ENCODE data around the gene PRG3. TPM values are rescaled to one million over a fixed set of nuclear protein-coding genes. Genes with fewer than 3 reads are reported as not detected.

The PRG3 gene
- total and polyA plus RNA-seq, 9 of the 15 experiments (the other 6 are each of a cell fraction or from before 2014, with no cell fraction given): 0.18 to 0.55 (median 0.38) TPM; not detected in 6

GRCh38 chr11:57358543-57358961 is 22.4 kb downstream of the PRG3 start (continued):
- no peak for TF ChIP-seq MEF2A (IDR thresholded peaks at IDR 0.05; ENCODE audit: control insufficient read depth, low read depth, low read length)
- TF ChIP-seq NRF1 (conservative IDR thresholded peaks at IDR 0.05 in 1 of 2, IDR thresholded peaks at IDR 0.05 in 1 of 2): peak; percentile 42 to 51; a peak in 3 of 4 replicates
- TF ChIP-seq FOXK2 (conservative IDR thresholded peaks at IDR 0.05 in 1 of 2, IDR thresholded peaks at IDR 0.05 in 1 of 2; ENCODE audit: low read depth in 2 of 2): no peak
- no peak for TF ChIP-seq ZNF778 (CRISPR knock-in tag; IDR thresholded peaks at IDR 0.05)
- TF ChIP-seq, protein P1, sequence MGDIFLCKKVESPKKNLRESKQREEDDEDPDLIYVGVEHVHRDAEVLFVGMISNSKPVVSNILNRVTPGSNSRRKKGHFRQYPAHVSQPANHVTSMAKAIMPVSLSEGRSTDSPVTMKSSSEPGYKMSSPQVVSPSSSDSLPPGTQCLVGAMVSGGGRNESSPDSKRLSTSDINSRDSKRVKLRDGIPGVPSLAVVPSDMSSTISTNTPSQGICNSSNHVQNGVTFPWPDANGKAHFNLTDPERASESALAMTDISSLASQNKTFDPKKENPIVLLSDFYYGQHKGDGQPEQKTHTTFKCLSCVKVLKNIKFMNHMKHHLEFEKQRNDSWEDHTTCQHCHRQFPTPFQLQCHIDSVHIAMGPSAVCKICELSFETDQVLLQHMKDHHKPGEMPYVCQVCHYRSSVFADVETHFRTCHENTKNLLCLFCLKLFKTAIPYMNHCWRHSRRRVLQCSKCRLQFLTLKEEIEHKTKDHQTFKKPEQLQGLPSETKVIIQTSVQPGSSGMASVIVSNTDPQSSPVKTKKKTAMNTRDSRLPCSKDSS (IDR thresholded peaks at IDR 0.05; ENCODE audit: low read depth, partially characterized antibody): no peak
- no peak for TF ChIP-seq ZEB2 (IDR thresholded peaks at IDR 0.05)
- TF ChIP-seq, protein P2, sequence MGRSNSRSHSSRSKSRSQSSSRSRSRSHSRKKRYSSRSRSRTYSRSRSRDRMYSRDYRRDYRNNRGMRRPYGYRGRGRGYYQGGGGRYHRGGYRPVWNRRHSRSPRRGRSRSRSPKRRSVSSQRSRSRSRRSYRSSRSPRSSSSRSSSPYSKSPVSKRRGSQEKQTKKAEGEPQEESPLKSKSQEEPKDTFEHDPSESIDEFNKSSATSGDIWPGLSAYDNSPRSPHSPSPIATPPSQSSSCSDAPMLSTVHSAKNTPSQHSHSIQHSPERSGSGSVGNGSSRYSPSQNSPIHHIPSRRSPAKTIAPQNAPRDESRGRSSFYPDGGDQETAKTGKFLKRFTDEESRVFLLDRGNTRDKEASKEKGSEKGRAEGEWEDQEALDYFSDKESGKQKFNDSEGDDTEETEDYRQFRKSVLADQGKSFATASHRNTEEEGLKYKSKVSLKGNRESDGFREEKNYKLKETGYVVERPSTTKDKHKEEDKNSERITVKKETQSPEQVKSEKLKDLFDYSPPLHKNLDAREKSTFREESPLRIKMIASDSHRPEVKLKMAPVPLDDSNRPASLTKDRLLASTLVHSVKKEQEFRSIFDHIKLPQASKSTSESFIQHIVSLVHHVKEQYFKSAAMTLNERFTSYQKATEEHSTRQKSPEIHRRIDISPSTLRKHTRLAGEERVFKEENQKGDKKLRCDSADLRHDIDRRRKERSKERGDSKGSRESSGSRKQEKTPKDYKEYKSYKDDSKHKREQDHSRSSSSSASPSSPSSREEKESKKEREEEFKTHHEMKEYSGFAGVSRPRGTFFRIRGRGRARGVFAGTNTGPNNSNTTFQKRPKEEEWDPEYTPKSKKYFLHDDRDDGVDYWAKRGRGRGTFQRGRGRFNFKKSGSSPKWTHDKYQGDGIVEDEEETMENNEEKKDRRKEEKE (IDR thresholded peaks at IDR 0.05; ENCODE audit: borderline replicate concordance in 1 of 2, control insufficient read depth in 1 of 2, low read depth in 2 of 2, low read length in 1 of 2): no peak
- no peak; the same call in 1 of the 2 replicates for TF ChIP-seq KLF1 (tag; IDR thresholded peaks at IDR 0.05)
- TF ChIP-seq ZNF12 (CRISPR knock-in tag; IDR thresholded peaks at IDR 0.05): peak; percentile 40; the same call in 1 of the 2 replicates
- no peak for TF ChIP-seq SETDB1 (IDR thresholded peaks at IDR 0.05; ENCODE audit: low read length)
- no peak for TF ChIP-seq CREB5 (CRISPR knock-in tag; IDR thresholded peaks at IDR 0.05)
- no peak for TF ChIP-seq CREBBP (IDR thresholded peaks at IDR 0.05; ENCODE audit: low read depth, low read length)
- no peak for TF ChIP-seq CREB3L1 (IDR thresholded peaks at IDR 0.05; ENCODE audit: borderline replicate concordance, low read depth)
- TF ChIP-seq, protein P3, sequence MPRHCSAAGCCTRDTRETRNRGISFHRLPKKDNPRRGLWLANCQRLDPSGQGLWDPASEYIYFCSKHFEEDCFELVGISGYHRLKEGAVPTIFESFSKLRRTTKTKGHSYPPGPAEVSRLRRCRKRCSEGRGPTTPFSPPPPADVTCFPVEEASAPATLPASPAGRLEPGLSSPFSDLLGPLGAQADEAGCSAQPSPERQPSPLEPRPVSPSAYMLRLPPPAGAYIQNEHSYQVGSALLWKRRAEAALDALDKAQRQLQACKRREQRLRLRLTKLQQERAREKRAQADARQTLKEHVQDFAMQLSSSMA (CRISPR knock-in tag; IDR thresholded peaks at IDR 0.05): no peak
- no peak for TF ChIP-seq BMI1 (IDR thresholded peaks at IDR 0.05; ENCODE audit: low read length)
- TF ChIP-seq TBP (optimal IDR thresholded peaks at IDR 0.05; ENCODE audit: low read depth, low read length): no peak
- TF ChIP-seq ETS1 (conservative IDR thresholded peaks at IDR 0.05; ENCODE audit: control insufficient read depth, low read depth, low read length): no peak

All from K562 (cell line).